K562 (cell line): ENCODE measurements around the gene GFOD1. TPM values are rescaled to one million over a fixed set of nuclear protein-coding genes. Genes with fewer than 3 reads are reported as not detected.

ENCODE experiments used
- ATAC-seq: fragments of 200-7000 bp; cut with Tn5 transposase; 3 replicates; pipeline ENCODE4 v1.9.1; 2020; ENCODE audit warnings: moderate library complexity
- BruUV-seq: library from RNA; stranded (reverse); fragments of 400-500 nt; replicated peaks from 2 replicates; lab custom pipeline; 2021; lab: Mats Ljungman, UMichigan
- CTCF ChIA-PET: fragments of 300-600 bp; formaldehyde crosslinking; extraction: SDS; loops from one replicate; lab custom pipeline; 2021; ENCODE audit warnings: low intra/inter-chr PET ratio; lab: Yijun Ruan, JAX
- POLR2A ChIA-PET: fragments of 300-600, 350-650 bp; sonication (Branson Sonifier 250); formaldehyde crosslinking; extraction: SDS; loops from one replicate; lab custom pipeline; 2021; ENCODE audit warnings: antibody characterized with exemption, inconsistent platforms; lab: Yijun Ruan, JAX
- DNase-seq, 4 experiments: peaks; one replicate each; pipeline versions ENCODE4 v3.0.0 to v3.0.0-alpha.2; 2011 to 2018; ENCODE audit warnings: low spot score in 3 of 4, mixed read lengths in 3 of 4; ENCODE audit errors: extremely low read depth in 1 of 4
- FAIRE-seq: peaks from 2 replicates; lab custom pipeline; 2011; peaks lifted over from hg19 to GRCh38; lab: Jason Lieb, UNC
- H2AFZ ChIP-seq: 2 replicates; pipeline ENCODE4 v1.6.0; 2011; ENCODE audit warnings: low read depth, low read length, control low read depth, inconsistent platforms
- H3K27ac ChIP-seq: fragments of 200-600 bp; 3 replicates; pipeline ENCODE4 v1.8.0; 2011; ENCODE audit warnings: low read depth, mild to moderate bottlenecking, control low read depth, inconsistent platforms, low read length, moderate library complexity, mixed read lengths; ENCODE audit errors: extremely low read depth
- H3K27me3 ChIP-seq, 2 experiments: fragments of 300-600 bp in 1 of 2; 2 replicates in 1 of 2; 3 replicates in 1 of 2; pipeline versions ENCODE4 v1.6.0 to v1.8.0; 2011; ENCODE audit warnings: inconsistent platforms in 2 of 2, low read length in 2 of 2, mild to moderate bottlenecking in 1 of 2, mixed read lengths in 1 of 2, moderate library complexity in 1 of 2; ENCODE audit not compliant: control insufficient read depth in 2 of 2, insufficient read depth in 2 of 2
- H3K36me3 ChIP-seq: fragments of 300-600 bp; 3 replicates; pipeline ENCODE4 v1.8.0; 2011; ENCODE audit warnings: mild to moderate bottlenecking, low read length, inconsistent platforms; ENCODE audit not compliant: control insufficient read depth, insufficient read depth
- H3K4me1 ChIP-seq, 2 experiments: fragments of 200-600 bp in 1 of 2; replicated peaks in 1 of 2; 2 replicates in 1 of 2; 3 replicates in 1 of 2; pipeline versions ENCODE4 v1.5.1 to v1.8.0; 2011; ENCODE audit warnings: inconsistent platforms in 2 of 2, low read length in 2 of 2, mild to moderate bottlenecking in 1 of 2, mixed read lengths in 1 of 2, moderate library complexity in 1 of 2; ENCODE audit not compliant: control insufficient read depth in 2 of 2, insufficient read depth in 2 of 2
- H3K4me2 ChIP-seq: 2 replicates; pipeline ENCODE4 v1.6.1; 2011; ENCODE audit warnings: low read length, control low read depth, inconsistent platforms, mixed read lengths; ENCODE audit not compliant: insufficient read depth
- H3K4me3 ChIP-seq: fragments of 200-600 bp; sonication (generic), shearing (Covaris generic); 2 replicates; pipeline ENCODE4 v1.5.1; 2016; ENCODE audit warnings: control low read depth, inconsistent platforms
- H3K79me2 ChIP-seq: fragments of 200-600 bp; 3 replicates; pipeline ENCODE4 v1.8.0; 2011; ENCODE audit warnings: low read length, inconsistent platforms; ENCODE audit not compliant: control insufficient read depth, insufficient read depth
- H3K9ac ChIP-seq, 2 experiments: 2 replicates each; pipeline versions ENCODE4 v1.6.0 to v1.6.1; 2011; ENCODE audit warnings: low read depth in 2 of 2, low read length in 2 of 2, control low read depth in 1 of 2, inconsistent platforms in 1 of 2, mild to moderate bottlenecking in 1 of 2, mixed read lengths in 1 of 2; ENCODE audit not compliant: insufficient read depth in 1 of 2
- H3K9me1 ChIP-seq: one replicate; pipeline ENCODE4 v1.6.0; 2011; ENCODE audit warnings: inconsistent platforms, mild to moderate bottlenecking, low read length, moderate library complexity; ENCODE audit not compliant: control insufficient read depth, insufficient read depth
- H3K9me3 ChIP-seq: replicated peaks from 2 replicates; pipeline ENCODE4 v1.5.1; 2011; ENCODE audit warnings: low read depth, low read length, inconsistent platforms; ENCODE audit not compliant: control insufficient read depth, insufficient read depth
- H4K20me1 ChIP-seq: replicated peaks from 2 replicates; pipeline ENCODE4 v1.6.1; 2011; ENCODE audit warnings: low read length, inconsistent platforms, mixed read lengths; ENCODE audit not compliant: control insufficient read depth, insufficient read depth
- BDP1 ChIP-seq: IDR thresholded peaks from 3 replicates; pipeline ENCODE4 v1.6.1; 2011; ENCODE audit not compliant: insufficient read length, insufficient read depth
- C11orf30 ChIP-seq: fragments of 450-650 bp; IDR thresholded peaks from 2 replicates; pipeline ENCODE4 v1.6.1; 2016; ENCODE audit warnings: low read depth, mild to moderate bottlenecking
- CBX8 ChIP-seq: fragments of 200-600 bp; sonication (generic); IDR thresholded peaks from 2 replicates; pipeline ENCODE4 v1.6.1; 2012; ENCODE audit warnings: borderline replicate concordance, mixed run types, low read depth, mild to moderate bottlenecking, moderate library complexity, mixed read lengths, low read length, control low read depth, inconsistent platforms; ENCODE audit not compliant: poor library complexity, severe bottlenecking; ENCODE audit errors: extremely low read depth
- ELF4 ChIP-seq: fragments of 450-650 bp; formaldehyde crosslinking; IDR thresholded peaks from 2 replicates; pipeline ENCODE4 v1.4.0; 2022; ENCODE audit warnings: missing genetic modification characterization
- GTF2E2 ChIP-seq: fragments of 200-800 bp; sonication (Bioruptor generic); IDR thresholded peaks from 2 replicates; pipeline ENCODE4 v1.6.1; 2016; ENCODE audit warnings: missing genetic modification characterization, missing compliant biosample characterization
- RBFOX2 ChIP-seq: fragments of 200-400 bp; formaldehyde crosslinking; IDR thresholded peaks from 2 replicates; pipeline ENCODE4 v1.6.1; 2017; ENCODE audit warnings: low read depth, mild to moderate bottlenecking, low read length, moderate library complexity
- ZKSCAN3 ChIP-seq: fragments of 250-450 bp; sonication (Bioruptor Pico); IDR thresholded peaks from 2 replicates; pipeline ENCODE4 v1.4.0; 2020
- ZNF639 ChIP-seq, 2 experiments: fragments of 200-800 bp in 1 of 2; sonication (Bioruptor generic) in 1 of 2; sonication (generic) in 1 of 2; formaldehyde crosslinking in 1 of 2; IDR thresholded peaks in 1 of 2; conservative IDR thresholded peaks in 1 of 2; 2 replicates each; pipeline versions ENCODE4 v1.5.0 to v1.6.1; 2016 to 2020; ENCODE audit warnings: missing compliant biosample characterization in 1 of 2, missing genetic modification characterization in 1 of 2, missing genetic modification reagents in 1 of 2
- ZNF740 ChIP-seq, 3 experiments: fragments of 200-800 bp in 1 of 3; sonication (Bioruptor generic) in 1 of 3; sonication (generic) in 1 of 3; formaldehyde crosslinking in 1 of 3; IDR thresholded peaks; 2 replicates each; pipeline versions ENCODE4 v1.6.1 to v1.8.0; 2016 to 2022; ENCODE audit warnings: mild to moderate bottlenecking in 2 of 3, missing compliant biosample characterization in 2 of 3, missing genetic modification characterization in 2 of 3, missing genetic modification reagents in 1 of 3
- WGBS: fragments of 100-300 bp; shearing (Covaris generic); methylation state at CpG from one replicate; pipeline ENCODE4 v1.1.6; 2016; ENCODE audit warnings: low coverage, mixed read lengths; ENCODE audit not compliant: insufficient coverage; ENCODE audit errors: missing lambda C conversion rate; 5-methylcytosine and 5-hydroxymethylcytosine counted together
- in situ Hi-C: fragments of 300-500 bp; cut with MboI; formaldehyde crosslinking; loops from 4 replicates; pipeline ENCODE4 v1.15.0; 2018; ENCODE audit warnings: inconsistent platforms, mixed read lengths
- intact Hi-C: fragments of 100-400 bp; cut with micrococcal nuclease; formaldehyde crosslinking; loops from 2 replicates; pipeline ENCODE4 v1.14.2; 2022
- polyA plus RNA-seq, 8 experiments: library from polyadenylated mRNA; depleted of rRNA in 4 of 8; stranded (reverse) in 5 of 8; unstranded in 3 of 8; fragments of >200 nt; fragmentation: Nextera tagmentation in 2 of 8; fragmentation: Illumina TruSeq in 1 of 8; extraction: Ambion mirVana in 2 of 8; extraction: Trizol in 1 of 8; gene quantifications; 2 replicates each; pipeline versions ENCODE4 v1.2.1 to v1.2.3, GENCODE V29; 2011 to 2014; ENCODE audit warnings: inconsistent platforms in 1 of 8, missing spikeins in 1 of 8
- total RNA-seq, 7 experiments: library from RNA; depleted of rRNA in 6 of 7; stranded (reverse); fragments of >200 nt in 6 of 7; fragmentation: Illumina TruSeq in 2 of 7; extraction: Trizol in 2 of 7; gene quantifications; 2 replicates each; pipeline versions ENCODE4 v1.2.1 to v1.2.3, GENCODE V29; 2011 to 2021; ENCODE audit warnings: low replicate concordance in 1 of 7

The GFOD1 gene
- total and polyA plus RNA-seq, 9 of the 15 experiments (the other 6 are each of a cell fraction or from before 2014, with no cell fraction given): 3.8 to 12.0 (median 8.2) TPM

- no peak for TF ChIP-seq GTF2E2
- no peak for TF ChIP-seq ZNF740 (CRISPR knock-in tag; IDR thresholded peaks at IDR 0.05)
- TF ChIP-seq ZNF740 (tag; IDR thresholded peaks at IDR 0.05): no peak
- no peak for TF ChIP-seq RBFOX2
- no peak for TF ChIP-seq C11orf30
These were observed 51.7 kb downstream of the GFOD1 start (continued) for GRCh38 chr6:13435477-13436246.

GRCh38 chr6:13434777-13435176 is 52.6 kb downstream of the GFOD1 start:
- ATAC-seq (no peak), FAIRE-seq (no peak), DNase-seq (no peak)
- Histone ChIP-seq H3K9ac (no peak overlapping the region), H3K79me2 (no peaks in the 10 kb centered on the region), H3K4me1 (peaks cover 0 to 11% of the 10 kb centered on the region in 2 experiments; a peak in 3 of 5 replicates), H3K4me2 (no peak overlapping the region), H4K20me1 (no peaks in the 10 kb centered on the region), H3K9me1 (no peaks in the 10 kb centered on the region), H3K27ac (no peak overlapping the region)
- intact Hi-C loops: no loop called here
- WGBS: 56% methylated on average over 6 of the region's 6 CpGs
- TF ChIP-seq BDP1 (no peak), CBX8 (no peak), ELF4 (CRISPR knock-in tag) (no peak), ZNF639 (CRISPR knock-in tag; conservative IDR thresholded peaks at IDR 0.05 in 1 of 2, IDR thresholded peaks at IDR 0.05 in 1 of 2) (no peak), ZKSCAN3 (CRISPR knock-in tag) (no peak)
- TF ChIP-seq, all 486 proteins: peak for 0
- no TSS peak for BruUV-seq
- Histone ChIP-seq H3K27me3 (no peaks in the 10 kb centered on the region), H2AFZ (no peak overlapping the region), H3K4me3 (no peak overlapping the region), H3K36me3 (no peaks in the 10 kb centered on the region), H3K9me3 (no peaks in the 10 kb centered on the region; the same call in 1 of the 2 replicates)
- ChIA-PET POLR2A (interaction anchor here (0.7 kb wide), 1 partner anchor 10 kb away, joined by 5 read pairs; no protein-coding TSS in a partner anchor), CTCF (no interaction called here)
- in situ Hi-C loops: no loop called here
